Neural cell (in vitro differentiated cells): Measurements from ENCODE around the gene SMG1. TPM values are rescaled to one million over a fixed set of nuclear protein-coding genes. Genes with fewer than 3 reads are reported as not detected.

ENCODE experiments used
- H2AFZ ChIP-seq: fragments of 200-600, 300-800 bp; sonication (generic), shearing (Covaris generic); 2 replicates; pipeline ENCODE4 v1.6.0; 2014; ENCODE audit warnings: low read depth, mild to moderate bottlenecking, antibody characterized with exemption, low read length, moderate library complexity
- H3F3A ChIP-seq: fragments of 200-600 bp; shearing (Covaris generic); 2 replicates; pipeline ENCODE4 v1.6.1; 2016; ENCODE audit warnings: mild to moderate bottlenecking, moderate library complexity, mixed read lengths, antibody characterized with exemption, low read length; ENCODE audit not compliant: insufficient read depth, poor library complexity, severe bottlenecking
- H3K27ac ChIP-seq: fragments of 200-600, 300-800 bp; sonication (generic), shearing (Covaris generic); 2 replicates; pipeline ENCODE4 v1.5.1; 2014; ENCODE audit warnings: mild to moderate bottlenecking, low read length, moderate library complexity
- H3K27me3 ChIP-seq: fragments of 300-800, 200-600 bp; sonication (generic), shearing (Covaris generic); 2 replicates; pipeline ENCODE4 v1.6.0; 2014; ENCODE audit warnings: mild to moderate bottlenecking, low read depth, low read length, moderate library complexity; ENCODE audit not compliant: insufficient read depth
- H3K36me3 ChIP-seq: fragments of 300-800, 200-600 bp; sonication (generic), shearing (Covaris generic); 2 replicates; pipeline ENCODE4 v1.5.1; 2014; ENCODE audit warnings: mild to moderate bottlenecking, antibody characterized with exemption, low read length, moderate library complexity; ENCODE audit not compliant: insufficient read depth
- H3K4me2 ChIP-seq: fragments of 300-800, 200-600 bp; sonication (generic), shearing (Covaris generic); 2 replicates; pipeline ENCODE4 v1.6.0; 2014; ENCODE audit warnings: mild to moderate bottlenecking, low read length
- H3K4me3 ChIP-seq: fragments of 300-800, 200-600 bp; sonication (generic), shearing (Covaris generic); 2 replicates; pipeline ENCODE4 v1.5.1; 2014; ENCODE audit warnings: mild to moderate bottlenecking, low read length, moderate library complexity
- H3K79me2 ChIP-seq: fragments of 200-600 bp; shearing (Covaris generic); replicated peaks from 2 replicates; pipeline ENCODE4 v1.6.0; 2014; ENCODE audit warnings: mild to moderate bottlenecking, low read length, moderate library complexity; ENCODE audit not compliant: insufficient read depth
- H3K9ac ChIP-seq: fragments of 300-800, 200-600 bp; sonication (generic), shearing (Covaris generic); 2 replicates; pipeline ENCODE4 v1.6.1; 2016; ENCODE audit warnings: mild to moderate bottlenecking, low read length, mixed read lengths
- H3K9me2 ChIP-seq: fragments of 200-600 bp; shearing (Covaris generic); 2 replicates; pipeline ENCODE4 v1.6.1; 2016; ENCODE audit warnings: mild to moderate bottlenecking, low read length, mixed read lengths; ENCODE audit not compliant: insufficient read depth
- H3K9me3 ChIP-seq: fragments of 200-600, 300-800 bp; sonication (generic), shearing (Covaris generic); 2 replicates; pipeline ENCODE4 v1.6.1; 2016; ENCODE audit warnings: mild to moderate bottlenecking, mixed run types, low read length, moderate library complexity, mixed read lengths
- H4K20me1 ChIP-seq: fragments of 200-600 bp; shearing (Covaris generic); 2 replicates; pipeline ENCODE4 v1.6.1; 2016; ENCODE audit warnings: mild to moderate bottlenecking, mixed run types; ENCODE audit not compliant: insufficient read depth
- EP300 ChIP-seq: fragments of 450-650 bp; conservative IDR thresholded peaks from 2 replicates; pipeline ENCODE4 v1.6.1; 2014; ENCODE audit warnings: antibody characterized with exemption, mild to moderate bottlenecking, moderate library complexity; ENCODE audit not compliant: poor library complexity, severe bottlenecking
- EZH2 ChIP-seq: fragments of 200-600, 300-800 bp; shearing (Covaris generic), sonication (generic); IDR thresholded peaks from 2 replicates; pipeline ENCODE4 v1.6.1; 2014; ENCODE audit warnings: antibody characterized with exemption, low read length, borderline replicate concordance, mild to moderate bottlenecking; ENCODE audit not compliant: insufficient read depth, poor library complexity, severe bottlenecking
- MXI1 ChIP-seq: fragments of 450-650 bp; conservative IDR thresholded peaks from 2 replicates; pipeline ENCODE4 v1.6.1; 2014; ENCODE audit warnings: antibody characterized with exemption, mild to moderate bottlenecking; ENCODE audit not compliant: poor library complexity, severe bottlenecking
- POLR2AphosphoS5 ChIP-seq: IDR thresholded peaks from 2 replicates; pipeline ENCODE4 v1.6.1; 2012
- RAD21 ChIP-seq: fragments of 450-650 bp; conservative IDR thresholded peaks from 2 replicates; pipeline ENCODE4 v1.6.1; 2014; ENCODE audit warnings: antibody characterized with exemption, mild to moderate bottlenecking, moderate library complexity
- SMC3 ChIP-seq: fragments of 450-650 bp; conservative IDR thresholded peaks from 2 replicates; pipeline ENCODE4 v1.6.1; 2014; ENCODE audit warnings: antibody characterized with exemption, mild to moderate bottlenecking, moderate library complexity; ENCODE audit not compliant: poor library complexity
- TAF1 ChIP-seq: IDR thresholded peaks from 2 replicates; pipeline ENCODE4 v1.6.1; 2012; ENCODE audit warnings: low read depth
- polyA plus RNA-seq: library from polyadenylated mRNA; depleted of rRNA; stranded (reverse); fragments of >200 nt; gene quantifications from 2 replicates; pipeline ENCODE4 v1.2.3, GENCODE V29; 2014
- TF ChIP-seq, protein P1 (sequence below): IDR thresholded peaks from 2 replicates; pipeline ENCODE4 v1.6.1; 2012; ENCODE audit warnings: borderline replicate concordance
- TF ChIP-seq, protein P2 (sequence below): fragments of 450-650 bp; IDR thresholded peaks from 2 replicates; pipeline ENCODE4 v1.5.1; 2014; ENCODE audit warnings: antibody characterized with exemption, mild to moderate bottlenecking, moderate library complexity; ENCODE audit not compliant: poor library complexity, severe bottlenecking

Gene SMG1
- polyA plus RNA-seq, 1 donor from 2014 or later = 26.3 TPM

DNA sequence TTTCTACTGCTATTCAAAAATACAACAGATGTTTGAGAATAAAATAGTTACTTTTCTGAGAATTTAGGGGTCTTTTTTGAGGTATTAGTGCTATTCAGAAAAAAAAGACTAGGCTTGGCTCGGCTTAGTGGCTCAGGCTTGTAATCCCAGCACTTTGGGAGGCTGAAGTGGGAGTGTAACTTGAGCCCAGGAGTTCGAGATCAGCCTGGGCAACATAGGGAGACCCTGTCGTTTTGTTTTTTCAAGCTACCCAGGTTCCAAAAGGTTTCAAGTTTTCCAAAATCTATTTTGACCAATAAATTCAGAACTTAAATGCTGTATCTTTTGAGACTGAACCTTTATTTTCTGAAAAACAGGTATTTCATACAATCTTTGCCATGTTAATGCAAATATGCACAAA is 121.7 kb downstream of the SMG1 start:
- TF ChIP-seq POLR2AphosphoS5 (no peak), RAD21 (no peak), EP300 (no peak), EZH2 (no peak), MXI1 (no peak), SMC3 (no peak), TAF1 (no peak)
- TF ChIP-seq, protein P1, sequence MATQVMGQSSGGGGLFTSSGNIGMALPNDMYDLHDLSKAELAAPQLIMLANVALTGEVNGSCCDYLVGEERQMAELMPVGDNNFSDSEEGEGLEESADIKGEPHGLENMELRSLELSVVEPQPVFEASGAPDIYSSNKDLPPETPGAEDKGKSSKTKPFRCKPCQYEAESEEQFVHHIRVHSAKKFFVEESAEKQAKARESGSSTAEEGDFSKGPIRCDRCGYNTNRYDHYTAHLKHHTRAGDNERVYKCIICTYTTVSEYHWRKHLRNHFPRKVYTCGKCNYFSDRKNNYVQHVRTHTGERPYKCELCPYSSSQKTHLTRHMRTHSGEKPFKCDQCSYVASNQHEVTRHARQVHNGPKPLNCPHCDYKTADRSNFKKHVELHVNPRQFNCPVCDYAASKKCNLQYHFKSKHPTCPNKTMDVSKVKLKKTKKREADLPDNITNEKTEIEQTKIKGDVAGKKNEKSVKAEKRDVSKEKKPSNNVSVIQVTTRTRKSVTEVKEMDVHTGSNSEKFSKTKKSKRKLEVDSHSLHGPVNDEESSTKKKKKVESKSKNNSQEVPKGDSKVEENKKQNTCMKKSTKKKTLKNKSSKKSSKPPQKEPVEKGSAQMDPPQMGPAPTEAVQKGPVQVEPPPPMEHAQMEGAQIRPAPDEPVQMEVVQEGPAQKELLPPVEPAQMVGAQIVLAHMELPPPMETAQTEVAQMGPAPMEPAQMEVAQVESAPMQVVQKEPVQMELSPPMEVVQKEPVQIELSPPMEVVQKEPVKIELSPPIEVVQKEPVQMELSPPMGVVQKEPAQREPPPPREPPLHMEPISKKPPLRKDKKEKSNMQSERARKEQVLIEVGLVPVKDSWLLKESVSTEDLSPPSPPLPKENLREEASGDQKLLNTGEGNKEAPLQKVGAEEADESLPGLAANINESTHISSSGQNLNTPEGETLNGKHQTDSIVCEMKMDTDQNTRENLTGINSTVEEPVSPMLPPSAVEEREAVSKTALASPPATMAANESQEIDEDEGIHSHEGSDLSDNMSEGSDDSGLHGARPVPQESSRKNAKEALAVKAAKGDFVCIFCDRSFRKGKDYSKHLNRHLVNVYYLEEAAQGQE = no peak
- TF ChIP-seq, protein P2, sequence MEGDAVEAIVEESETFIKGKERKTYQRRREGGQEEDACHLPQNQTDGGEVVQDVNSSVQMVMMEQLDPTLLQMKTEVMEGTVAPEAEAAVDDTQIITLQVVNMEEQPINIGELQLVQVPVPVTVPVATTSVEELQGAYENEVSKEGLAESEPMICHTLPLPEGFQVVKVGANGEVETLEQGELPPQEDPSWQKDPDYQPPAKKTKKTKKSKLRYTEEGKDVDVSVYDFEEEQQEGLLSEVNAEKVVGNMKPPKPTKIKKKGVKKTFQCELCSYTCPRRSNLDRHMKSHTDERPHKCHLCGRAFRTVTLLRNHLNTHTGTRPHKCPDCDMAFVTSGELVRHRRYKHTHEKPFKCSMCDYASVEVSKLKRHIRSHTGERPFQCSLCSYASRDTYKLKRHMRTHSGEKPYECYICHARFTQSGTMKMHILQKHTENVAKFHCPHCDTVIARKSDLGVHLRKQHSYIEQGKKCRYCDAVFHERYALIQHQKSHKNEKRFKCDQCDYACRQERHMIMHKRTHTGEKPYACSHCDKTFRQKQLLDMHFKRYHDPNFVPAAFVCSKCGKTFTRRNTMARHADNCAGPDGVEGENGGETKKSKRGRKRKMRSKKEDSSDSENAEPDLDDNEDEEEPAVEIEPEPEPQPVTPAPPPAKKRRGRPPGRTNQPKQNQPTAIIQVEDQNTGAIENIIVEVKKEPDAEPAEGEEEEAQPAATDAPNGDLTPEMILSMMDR = no peak
- no peaks in the 10 kb centered on the region for H3F3A ChIP-seq
- peaks cover 14% of the 10 kb centered on the region for H3K36me3 ChIP-seq
- H3K9ac ChIP-seq = no peak overlapping the region
- no peak overlapping the region for H3K4me2 ChIP-seq
- H3K9me3 ChIP-seq = no peaks in the 10 kb centered on the region
- H3K79me2 ChIP-seq = peaks cover 12% of the 10 kb centered on the region
- H3K9me2 ChIP-seq = no peaks in the 10 kb centered on the region
- H3K27ac ChIP-seq = no peak overlapping the region
- no peak overlapping the region for H3K4me3 ChIP-seq
- H2AFZ ChIP-seq = no peak overlapping the region
- no peaks in the 10 kb centered on the region for H3K27me3 ChIP-seq
- no peaks in the 10 kb centered on the region for H4K20me1 ChIP-seq

DNA sequence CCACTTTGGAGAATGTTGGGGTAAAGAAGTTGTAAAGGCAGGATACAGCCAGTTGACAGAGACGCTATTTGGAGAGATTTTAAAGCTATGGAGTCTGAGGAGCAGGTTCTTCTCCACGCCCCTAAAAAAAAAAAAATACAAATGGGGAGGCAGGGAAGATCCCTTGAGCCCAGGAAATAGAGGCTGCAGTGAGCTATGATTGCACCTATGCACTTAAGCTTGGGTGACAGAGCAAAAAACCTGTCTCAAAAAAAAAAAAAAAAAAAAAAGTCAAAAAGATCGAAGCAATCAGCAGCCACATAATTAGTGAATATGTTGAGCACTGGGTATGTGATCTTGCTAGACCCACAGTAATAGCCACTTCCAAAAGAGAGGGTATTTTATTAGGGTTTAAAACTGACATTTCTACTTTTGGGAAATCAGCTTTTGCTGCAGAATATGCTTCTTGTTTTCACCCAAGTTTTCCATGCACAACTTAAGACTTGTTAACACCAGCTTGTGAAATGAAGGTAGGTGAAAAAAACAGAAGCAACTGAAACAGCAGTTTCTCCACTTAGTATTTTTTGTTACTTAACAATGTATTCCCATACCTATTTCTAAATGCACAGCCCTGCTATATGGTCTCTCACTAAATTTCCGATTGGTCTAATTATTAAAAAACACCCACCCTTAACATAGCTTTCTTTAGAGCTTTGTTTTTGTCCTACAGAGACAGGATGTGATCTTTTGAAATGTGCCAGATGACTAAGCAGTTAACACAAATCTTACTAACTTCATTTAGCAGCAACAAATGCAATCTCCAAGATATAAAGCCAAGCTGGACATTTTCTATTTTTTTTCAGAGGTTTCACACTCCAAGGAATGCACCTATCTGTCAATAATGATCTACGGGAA is 122.4 kb downstream of the SMG1 start:
- Histone ChIP-seq H3K4me3 (no peak overlapping the region), H3K9me3 (no peaks in the 10 kb centered on the region), H2AFZ (no peak overlapping the region), H3K36me3 (peaks cover 7% of the 10 kb centered on the region), H3K27ac (no peak overlapping the region), H3K4me2 (no peak overlapping the region), H3K9me2 (no peaks in the 10 kb centered on the region), H3F3A (no peaks in the 10 kb centered on the region), H3K9ac (no peak overlapping the region), H3K79me2 (peaks cover 19% of the 10 kb centered on the region), H3K27me3 (no peaks in the 10 kb centered on the region), H4K20me1 (no peaks in the 10 kb centered on the region)
- TF ChIP-seq EZH2 (no peak), POLR2AphosphoS5 (no peak), RAD21 (no peak), TAF1 (no peak), SMC3 (no peak), EP300 (no peak), MXI1 (no peak)
- TF ChIP-seq, protein P2 = no peak
- TF ChIP-seq, protein P1 = no peak
